LNCAP (cell line): ENCODE data around the gene PTPRG.

Source experiments
- TF ChIP-seq, protein P1 (sequence below): fragments of 450-650 bp; IDR thresholded peaks from 2 replicates; pipeline ENCODE4 v1.5.1; 2017; ENCODE audit warnings: mild to moderate bottlenecking

PTPRG gene

DNA sequence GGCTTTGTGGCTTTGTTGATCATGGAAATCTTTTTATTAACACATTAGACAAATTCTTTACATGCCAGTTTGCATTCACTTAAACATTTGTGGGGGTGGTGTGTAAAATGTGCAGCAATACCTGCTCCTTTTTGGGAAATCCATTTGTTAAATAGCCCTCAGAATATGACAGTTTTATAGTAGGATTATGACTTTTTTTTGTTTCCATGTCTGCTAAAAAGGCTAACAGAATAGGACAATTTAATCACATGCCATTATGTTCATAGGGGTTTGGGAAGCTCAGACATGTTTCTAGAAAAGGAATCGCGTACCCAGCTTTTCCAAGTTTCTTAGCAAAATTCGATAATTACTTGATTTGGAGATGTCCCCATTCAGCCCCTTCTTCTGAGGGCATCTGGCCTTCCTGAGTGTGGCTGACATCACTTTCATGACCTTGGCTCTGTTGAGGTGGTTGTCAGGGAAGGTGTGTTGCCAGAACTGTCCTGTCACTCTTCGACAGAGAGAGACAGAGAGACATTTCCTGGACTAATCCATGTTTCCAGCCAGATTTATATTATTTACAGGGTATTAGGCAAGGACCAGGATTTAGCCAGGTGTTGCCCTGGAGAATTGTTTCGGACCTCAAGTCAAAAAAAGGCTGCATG is 126.4 kb downstream of the PTPRG start:
- TF ChIP-seq, protein P1, sequence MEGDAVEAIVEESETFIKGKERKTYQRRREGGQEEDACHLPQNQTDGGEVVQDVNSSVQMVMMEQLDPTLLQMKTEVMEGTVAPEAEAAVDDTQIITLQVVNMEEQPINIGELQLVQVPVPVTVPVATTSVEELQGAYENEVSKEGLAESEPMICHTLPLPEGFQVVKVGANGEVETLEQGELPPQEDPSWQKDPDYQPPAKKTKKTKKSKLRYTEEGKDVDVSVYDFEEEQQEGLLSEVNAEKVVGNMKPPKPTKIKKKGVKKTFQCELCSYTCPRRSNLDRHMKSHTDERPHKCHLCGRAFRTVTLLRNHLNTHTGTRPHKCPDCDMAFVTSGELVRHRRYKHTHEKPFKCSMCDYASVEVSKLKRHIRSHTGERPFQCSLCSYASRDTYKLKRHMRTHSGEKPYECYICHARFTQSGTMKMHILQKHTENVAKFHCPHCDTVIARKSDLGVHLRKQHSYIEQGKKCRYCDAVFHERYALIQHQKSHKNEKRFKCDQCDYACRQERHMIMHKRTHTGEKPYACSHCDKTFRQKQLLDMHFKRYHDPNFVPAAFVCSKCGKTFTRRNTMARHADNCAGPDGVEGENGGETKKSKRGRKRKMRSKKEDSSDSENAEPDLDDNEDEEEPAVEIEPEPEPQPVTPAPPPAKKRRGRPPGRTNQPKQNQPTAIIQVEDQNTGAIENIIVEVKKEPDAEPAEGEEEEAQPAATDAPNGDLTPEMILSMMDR = no peak

DNA sequence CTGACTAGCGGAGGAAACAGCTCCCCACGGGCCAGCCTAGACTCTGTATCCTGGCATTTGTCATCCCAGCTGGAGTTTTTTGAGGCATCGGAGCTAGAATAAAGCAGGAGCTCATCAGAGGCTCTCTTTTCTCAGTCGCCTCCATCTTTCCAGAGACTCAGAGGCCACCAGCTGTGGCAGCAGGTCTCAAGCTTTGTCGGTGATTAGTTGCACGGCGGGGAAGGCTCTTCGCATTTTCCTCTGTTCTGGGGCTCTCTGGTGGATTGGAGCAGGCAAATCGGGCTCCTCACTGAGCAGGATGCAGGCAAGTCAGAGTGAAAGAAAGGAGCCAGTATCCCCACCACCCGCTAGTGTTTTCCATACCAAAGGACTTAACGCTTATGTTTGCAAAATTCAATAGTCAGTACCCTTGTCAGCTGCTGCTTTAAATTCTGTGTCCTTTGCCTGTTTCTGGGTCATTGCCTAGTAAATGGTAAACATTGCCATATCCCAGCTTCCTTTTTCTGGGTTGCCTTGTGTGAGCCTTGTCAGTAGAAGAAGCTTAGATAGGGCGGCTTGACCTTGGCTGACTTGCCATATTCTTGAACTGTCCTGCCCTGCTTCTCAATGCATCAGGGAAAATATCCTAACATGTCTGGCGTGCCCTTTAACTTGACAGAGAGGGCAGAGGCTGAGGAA is 127.1 kb downstream of the PTPRG start:
- TF ChIP-seq, protein P1 = no peak

DNA sequence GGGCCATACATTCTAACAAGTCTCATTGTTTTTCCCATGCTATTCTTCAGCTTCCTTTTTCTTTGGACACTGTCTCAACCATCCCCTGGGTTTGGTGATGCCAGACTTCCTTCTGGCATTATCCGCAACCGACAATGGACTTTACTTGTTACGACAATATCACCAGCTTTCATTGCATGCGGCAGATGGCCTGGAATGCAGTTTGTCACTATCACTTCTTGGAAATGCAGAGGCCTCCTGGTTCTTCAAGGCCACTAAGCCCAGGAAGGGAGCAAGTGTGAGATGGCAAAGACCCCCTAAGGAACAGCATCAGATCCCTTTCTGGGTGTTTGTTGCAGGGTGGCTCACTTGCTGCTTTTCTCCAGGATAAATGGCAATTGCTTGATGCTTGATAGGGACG is 128.6 kb downstream of the PTPRG start:
- TF ChIP-seq, protein P1 = no peak

DNA sequence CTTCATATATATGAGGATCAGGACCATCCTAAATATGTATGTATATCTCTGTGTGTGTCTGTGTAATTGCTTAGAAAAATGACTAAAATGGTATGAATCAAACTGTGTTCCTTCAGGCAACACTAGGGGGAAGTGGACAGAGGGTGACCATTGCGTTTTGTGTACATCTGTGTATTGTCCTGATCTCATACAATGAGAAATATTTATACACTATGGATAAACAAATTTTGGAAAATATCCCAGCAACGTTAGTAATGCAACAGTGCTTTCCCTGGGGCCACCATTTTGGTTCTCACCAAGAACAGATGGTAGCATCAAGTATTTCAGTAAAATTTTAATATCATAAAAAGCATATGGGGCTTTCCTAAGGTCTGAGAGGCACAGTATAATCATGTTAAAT is 130.1 kb downstream of the PTPRG start:
- TF ChIP-seq, protein P1 = no peak

DNA sequence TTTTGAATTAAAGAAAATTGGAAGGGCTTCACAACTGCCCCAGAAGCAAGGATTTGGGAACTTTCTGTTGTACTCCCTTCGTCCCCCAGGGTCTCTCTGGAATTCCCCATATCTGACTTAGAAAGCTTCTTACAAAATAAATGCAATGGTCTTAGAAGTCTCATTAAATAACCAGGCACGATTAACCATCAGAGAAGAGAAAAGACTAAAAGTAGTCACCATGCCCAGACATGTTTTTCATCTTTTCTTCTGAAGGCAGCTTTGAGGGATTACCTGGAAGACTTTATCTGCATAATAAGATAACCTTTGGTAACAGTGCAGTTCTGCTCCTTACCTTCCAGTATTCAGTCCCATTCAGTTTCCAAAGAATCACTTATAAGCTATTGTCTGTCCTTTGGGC is 135.9 kb downstream of the PTPRG start:
- TF ChIP-seq, protein P1 = no peak

DNA sequence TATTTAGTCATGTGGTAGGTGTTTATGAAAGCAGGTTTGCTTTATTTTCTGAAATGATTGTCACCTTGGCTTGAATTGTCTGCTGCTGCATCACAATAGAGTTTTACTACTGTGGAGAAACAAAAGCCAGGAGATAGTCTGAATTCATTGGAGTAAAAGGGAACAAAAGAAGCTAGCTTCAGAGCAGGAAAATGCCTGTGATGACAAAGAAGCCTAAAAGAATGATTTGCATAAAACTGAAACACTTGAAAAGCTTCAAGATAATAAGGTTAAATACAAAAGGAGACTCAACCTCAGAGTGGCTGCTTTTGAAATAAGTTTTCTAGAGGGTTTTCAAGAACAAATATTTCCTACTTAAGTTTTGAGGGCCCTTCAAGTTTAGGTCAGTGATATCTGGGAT is 138.3 kb downstream of the PTPRG start:
- TF ChIP-seq, protein P1 = no peak

DNA sequence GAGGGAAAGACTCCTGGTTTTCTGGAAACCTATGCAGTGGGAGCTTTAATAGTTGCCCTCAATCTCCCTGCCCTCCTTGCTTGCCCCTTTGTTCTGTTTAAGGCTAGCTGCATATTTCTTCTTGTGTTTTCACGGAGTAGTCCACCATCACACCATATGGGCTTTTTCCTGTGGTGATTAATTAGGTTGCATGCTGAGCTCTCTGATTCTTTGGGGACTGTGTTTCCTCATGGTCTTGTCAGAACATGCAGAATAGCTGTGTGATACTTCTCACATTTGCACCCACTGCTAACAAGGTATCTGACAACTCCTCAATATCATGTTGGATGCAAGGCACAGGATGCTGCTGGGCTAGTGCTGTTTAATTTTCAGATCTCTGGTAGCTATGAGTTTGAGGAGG is 139.6 kb downstream of the PTPRG start:
- TF ChIP-seq, protein P1 = no peak

DNA sequence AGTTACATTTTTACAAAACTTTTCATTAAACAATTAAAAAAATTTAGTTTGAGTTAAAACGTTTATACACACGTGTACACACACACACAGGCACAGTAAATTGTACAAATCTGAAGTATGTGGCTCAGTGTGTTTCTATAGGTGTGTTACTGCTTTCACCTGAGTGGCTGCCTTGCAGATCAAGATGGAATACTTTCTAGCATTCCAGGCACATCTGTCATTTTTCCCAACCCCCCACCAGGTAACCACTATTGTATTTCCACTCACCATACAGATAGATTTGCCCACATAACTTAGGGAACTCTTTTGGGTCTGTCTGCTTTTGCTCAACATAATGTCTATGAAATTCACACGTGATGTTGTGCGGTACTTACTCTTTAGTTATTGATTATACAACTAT is 141.1 kb downstream of the PTPRG start:
- TF ChIP-seq, protein P1 = no peak
